CD4-positive, alpha-beta memory T cell (primary cell): ENCODE results near the gene CISD1. TPM values are rescaled to one million over a fixed set of nuclear protein-coding genes. Genes with fewer than 3 reads are reported as not detected.
A peak's percentile ranks its signal among the peaks of the same experiment; 100 is the strongest.

Experiments used
- CTCF ChIA-PET: fragments of 350-600 bp; sonication (Branson Sonifier 250); formaldehyde crosslinking; loops from one replicate; lab custom pipeline; 2021; ENCODE audit warnings: inconsistent platforms; ENCODE audit not compliant: partially characterized antibody; lab: Charles Lee
- POLR2A ChIA-PET: fragments of 350-600 bp; sonication (Branson Sonifier 250); formaldehyde crosslinking; loops from one replicate; lab custom pipeline; 2021; ENCODE audit not compliant: partially characterized antibody; lab: Charles Lee
- DNase-seq, 5 donors: peaks; one replicate each; pipeline versions ENCODE4 v3.0.0 to v3.0.0-alpha.2; 2020 to 2022; ENCODE audit warnings: mixed read lengths in 1 of 5
- H3K27ac ChIP-seq: one replicate; pipeline ENCODE4 v1.7.0; 2013; ENCODE audit warnings: low read depth, low read length
- H3K27me3 ChIP-seq: 2 replicates; pipeline ENCODE4 v1.7.0; 2013; ENCODE audit warnings: mild to moderate bottlenecking, low read length, moderate library complexity; ENCODE audit not compliant: insufficient read depth
- H3K36me3 ChIP-seq: 2 replicates; pipeline ENCODE4 v1.7.0; 2013; ENCODE audit warnings: mild to moderate bottlenecking, low read length, moderate library complexity; ENCODE audit not compliant: insufficient read depth
- H3K4me1 ChIP-seq: 2 replicates; pipeline ENCODE4 v1.7.0; 2013; ENCODE audit warnings: mild to moderate bottlenecking, low read length, moderate library complexity; ENCODE audit not compliant: insufficient read depth
- H3K4me3 ChIP-seq, 2 donors: one replicate each; pipeline ENCODE4 v1.7.0; 2013; ENCODE audit warnings: low read length in 2 of 2, mild to moderate bottlenecking in 1 of 2
- H3K9me3 ChIP-seq, 2 donors: one replicate each; pipeline ENCODE4 v1.7.0; 2013; ENCODE audit warnings: low read length in 2 of 2, control low read depth in 1 of 2; ENCODE audit not compliant: control insufficient read depth in 1 of 2
- H3K27ac Mint-ChIP-seq, 7 donors: one replicate each; pipeline ENCODE4 v1.8.0; 2020 to 2021; ENCODE audit warnings: mixed read lengths in 7 of 7, mild to moderate bottlenecking in 6 of 7, inconsistent platforms in 3 of 7, moderate library complexity in 3 of 7
- H3K27me3 Mint-ChIP-seq, 2 donors: one replicate each; pipeline ENCODE4 v1.8.0; 2020 to 2021; ENCODE audit warnings: mixed read lengths in 2 of 2
- H3K36me3 Mint-ChIP-seq, 2 donors: one replicate each; pipeline ENCODE4 v1.8.0; 2020 to 2021; ENCODE audit warnings: mixed read lengths in 2 of 2, inconsistent platforms in 1 of 2, mild to moderate bottlenecking in 1 of 2
- H3K4me1 Mint-ChIP-seq, 4 donors: one replicate each; pipeline ENCODE4 v1.8.0; 2020 to 2021; ENCODE audit warnings: mixed read lengths in 4 of 4, mild to moderate bottlenecking in 1 of 4
- H3K4me3 Mint-ChIP-seq, 8 donors: one replicate each; pipeline ENCODE4 v1.8.0; 2020 to 2021; ENCODE audit warnings: mixed read lengths in 8 of 8, mild to moderate bottlenecking in 7 of 8, moderate library complexity in 6 of 8, inconsistent platforms in 3 of 8
- H3K9me3 Mint-ChIP-seq, 8 donors: one replicate each; pipeline ENCODE4 v1.8.0; 2020 to 2021; ENCODE audit warnings: mixed read lengths in 8 of 8, mild to moderate bottlenecking in 5 of 8, inconsistent platforms in 3 of 8, moderate library complexity in 1 of 8
- intact Hi-C: fragments of 100-400 bp; cut with micrococcal nuclease; formaldehyde crosslinking; loops from one replicate; pipeline ENCODE4 v1.15.1; 2023
- polyA plus RNA-seq, 2 donors: library from polyadenylated mRNA; unstranded; fragments of 300-500 nt; fragmentation: Illumina TruSeq; gene quantifications; one replicate each; pipeline ENCODE4 v1.2.3, GENCODE V29; 2021
- total RNA-seq, 2 experiments: library from RNA; stranded (reverse); gene quantifications; one replicate each; pipeline ENCODE4 v1.2.3, GENCODE V29; 2021

CISD1 gene
- total and polyA plus RNA-seq, 4 experiments from 2014 or later = 13.7 to 61.1 (median 32.3) TPM

- Mint-ChIP-seq H3K4me3 (no peak overlapping the region), H3K9me3 (no peaks in the 10 kb centered on the region)
- intact Hi-C loops = no loop called here
Measured at GRCh38 chr10:58320351-58321049, 51.5 kb downstream of the CISD1 start.

DNA sequence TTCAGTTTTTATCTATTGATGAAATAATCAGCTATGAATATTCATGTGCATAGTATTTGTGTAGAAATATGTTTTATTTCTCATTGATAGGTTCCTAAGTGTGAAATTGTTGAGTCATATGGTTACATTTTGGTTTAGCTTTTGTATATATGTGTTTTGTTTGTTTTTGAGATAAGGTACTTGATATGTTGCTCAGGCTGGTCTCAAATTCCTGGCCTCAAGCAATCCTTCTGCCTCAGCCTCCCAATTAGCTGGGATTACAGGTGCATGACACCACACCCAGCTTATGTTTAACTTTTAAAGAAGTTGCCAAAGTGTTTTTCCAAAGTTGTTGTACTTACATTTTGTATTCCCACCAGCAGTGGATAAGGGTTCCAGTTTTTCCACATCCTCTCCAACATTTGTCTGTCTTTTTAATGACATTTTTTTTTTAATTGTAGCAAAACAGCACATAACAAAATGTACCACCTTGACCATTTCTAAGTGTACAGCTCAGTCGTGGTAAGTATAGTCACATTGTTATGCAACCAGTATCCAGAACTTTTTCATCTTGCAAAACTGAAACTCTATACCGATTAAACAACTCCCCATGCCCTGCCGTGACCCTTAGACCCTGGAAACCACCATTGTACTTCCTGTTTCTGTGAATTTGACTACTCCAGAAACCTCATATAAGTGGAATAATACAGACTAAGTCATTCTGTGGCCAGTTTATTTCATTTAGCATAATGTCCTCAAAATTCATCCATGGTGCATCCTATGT, 53.3 kb downstream of the CISD1 start:
- POLR2A ChIA-PET = interaction anchor here (1.0 kb wide), 1 partner anchor 13 kb away, joined by 3 read pairs; no protein-coding TSS in a partner anchor
- no peak for DNase-seq
- Histone ChIP-seq H3K27me3 (no peaks in the 10 kb centered on the region), H3K4me3 (no peak overlapping the region), H3K9me3 (no peaks in the 10 kb centered on the region), H3K4me1 (peaks cover 8% of the 10 kb centered on the region), H3K27ac (no peak overlapping the region), H3K36me3 (no peaks in the 10 kb centered on the region)
- CTCF ChIA-PET = interaction anchor here (1.2 kb wide), 1 partner anchor 22 kb away, joined by 6 read pairs; no protein-coding TSS in a partner anchor
- Mint-ChIP-seq H3K4me1 (peaks cover 6 to 10% (median 8%) of the 10 kb centered on the region in 4 donors), H3K27me3 (peaks cover under 1 to 3% of the 10 kb centered on the region in 2 donors), H3K4me3 (peak overlapping the region in 2 of 8 donors; percentile 20), H3K27ac (peak overlapping the region in 1 of 7 donors; percentile 1), H3K36me3 (peaks cover 0 to 3% of the 10 kb centered on the region in 2 donors), H3K9me3 (no peaks in the 10 kb centered on the region)
- intact Hi-C loops = no loop called here

More at GRCh38 chr10:58320351-58321049, 51.5 kb downstream of the CISD1 start:
- no peak for DNase-seq
- ChIA-PET CTCF (no interaction called here), POLR2A (no interaction called here)
- Histone ChIP-seq H3K36me3 (no peaks in the 10 kb centered on the region), H3K4me1 (peaks cover 8% of the 10 kb centered on the region), H3K4me3 (no peak overlapping the region), H3K27ac (no peak overlapping the region), H3K9me3 (no peaks in the 10 kb centered on the region), H3K27me3 (no peaks in the 10 kb centered on the region)
- H3K27me3 Mint-ChIP-seq = peaks cover 0 to under 1% of the 10 kb centered on the region in 2 donors
- H3K4me1 Mint-ChIP-seq = peaks cover 6 to 10% (median 8%) of the 10 kb centered on the region in 4 donors
- no peaks in the 10 kb centered on the region for H3K36me3 Mint-ChIP-seq
- no peak overlapping the region for H3K27ac Mint-ChIP-seq

DNA sequence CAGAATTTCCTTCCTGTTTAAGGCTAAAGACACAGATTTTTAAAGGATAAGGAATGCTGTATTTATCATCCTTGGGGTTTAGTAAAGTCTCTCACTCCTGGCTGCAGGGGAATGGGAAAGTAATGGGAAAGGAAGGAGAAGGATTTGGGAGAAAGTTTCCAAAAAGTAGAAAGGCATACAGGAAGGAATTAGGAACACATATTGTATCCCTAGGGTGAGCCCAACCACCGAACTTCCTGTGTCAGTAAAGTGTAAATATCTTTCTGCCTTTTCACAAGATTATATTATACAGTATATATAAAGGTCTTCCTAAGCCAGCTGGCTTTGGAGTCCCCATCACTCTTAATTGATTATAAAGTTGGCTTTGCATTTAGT, 53.9 kb downstream of the CISD1 start:
- intact Hi-C loops = no loop called here
- Histone ChIP-seq H3K4me1 (peaks cover 8% of the 10 kb centered on the region), H3K27ac (no peak overlapping the region), H3K4me3 (no peak overlapping the region), H3K9me3 (no peaks in the 10 kb centered on the region), H3K27me3 (no peaks in the 10 kb centered on the region), H3K36me3 (no peaks in the 10 kb centered on the region)
- Mint-ChIP-seq H3K4me3 (peak overlapping the region in 2 of 8 donors; percentile 20), H3K27me3 (peaks cover 3 to 5% of the 10 kb centered on the region in 2 donors), H3K4me1 (peaks cover 6 to 10% (median 8%) of the 10 kb centered on the region in 4 donors), H3K36me3 (peaks cover 0 to 3% of the 10 kb centered on the region in 2 donors), H3K9me3 (no peaks in the 10 kb centered on the region), H3K27ac (peak overlapping the region in 1 of 7 donors; percentile 1)
- POLR2A ChIA-PET = interaction anchor here (1.0 kb wide), 1 partner anchor 13 kb away, joined by 3 read pairs; no protein-coding TSS in a partner anchor
- no peak for DNase-seq
- CTCF ChIA-PET = no interaction called here

DNA sequence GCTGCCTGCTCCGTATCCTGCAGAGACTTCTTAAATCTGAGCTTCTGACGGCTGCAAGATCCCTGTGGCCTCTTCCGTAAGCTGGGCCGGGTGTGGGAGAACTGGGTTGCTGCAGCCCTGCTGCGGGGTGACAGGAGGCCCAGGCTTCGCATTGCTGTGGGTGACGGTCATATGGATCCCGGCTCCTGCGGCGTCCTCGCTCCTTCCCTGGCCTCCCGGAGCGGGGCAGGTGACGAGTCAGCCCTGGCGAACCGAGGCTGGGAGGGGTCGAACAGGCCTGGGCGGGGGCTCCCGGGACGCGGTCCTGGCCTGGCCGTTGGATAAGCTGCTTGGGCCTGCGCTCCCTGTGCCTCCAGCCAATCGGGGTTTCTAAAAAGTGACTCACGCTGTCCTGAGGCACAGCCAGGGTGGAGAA, 58.0 kb downstream of the CISD1 start:
- Mint-ChIP-seq H3K4me3 (no peak overlapping the region), H3K36me3 (peaks cover 0 to 3% of the 10 kb centered on the region in 2 donors), H3K4me1 (peaks cover 6 to 10% (median 8%) of the 10 kb centered on the region in 4 donors), H3K9me3 (no peaks in the 10 kb centered on the region), H3K27ac (no peak overlapping the region), H3K27me3 (peaks cover 6 to 8% of the 10 kb centered on the region in 2 donors)
- H3K36me3 ChIP-seq = no peaks in the 10 kb centered on the region
- H3K27me3 ChIP-seq = no peaks in the 10 kb centered on the region
- H3K27ac ChIP-seq = no peak overlapping the region
- H3K9me3 ChIP-seq = no peaks in the 10 kb centered on the region
- peaks cover 8% of the 10 kb centered on the region for H3K4me1 ChIP-seq
- ChIA-PET POLR2A (interaction anchor here (0.6 kb wide), 1 partner anchor 50 kb away, joined by 4 read pairs; no protein-coding TSS in a partner anchor), CTCF (interaction anchor here (1.3 kb wide), 1 partner anchor 26 kb away, joined by 3 read pairs; no protein-coding TSS in a partner anchor)
- H3K4me3 ChIP-seq = no peak overlapping the region
- no peak for DNase-seq
- intact Hi-C loops = no loop called here

DNA sequence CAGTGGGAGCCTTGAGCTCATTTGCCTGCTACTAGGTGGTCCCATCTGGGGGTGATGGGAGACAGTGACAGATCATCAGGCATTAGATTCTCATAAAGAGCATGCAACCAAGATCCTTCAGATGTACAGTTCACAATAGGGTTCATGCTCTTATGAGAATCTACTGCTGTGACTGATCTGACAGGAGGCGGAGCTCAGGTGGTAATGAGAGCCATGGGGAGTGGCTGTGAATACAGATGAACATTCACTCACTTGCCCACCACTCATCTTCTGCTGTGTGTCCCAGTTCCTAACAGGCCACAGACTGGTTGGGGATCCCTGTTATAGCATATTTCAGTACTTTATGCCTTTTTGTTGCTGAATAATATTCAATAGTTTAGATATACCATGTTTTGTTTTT, 59.3 kb downstream of the CISD1 start:
- Mint-ChIP-seq H3K27me3 (peaks cover 6 to 8% of the 10 kb centered on the region in 2 donors), H3K4me3 (no peak overlapping the region), H3K27ac (no peak overlapping the region), H3K4me1 (no peaks in the 10 kb centered on the region), H3K9me3 (peaks cover 0 to 1% (median 0%) of the 10 kb centered on the region in 8 donors), H3K36me3 (peaks cover 0 to 3% of the 10 kb centered on the region in 2 donors)
- ChIA-PET POLR2A (no interaction called here), CTCF (no interaction called here)
- DNase-seq = no peak
- H3K4me1 ChIP-seq = no peaks in the 10 kb centered on the region
- intact Hi-C loops = no loop called here
- no peak overlapping the region for H3K27ac ChIP-seq
- H3K4me3 ChIP-seq = no peak overlapping the region
- no peaks in the 10 kb centered on the region for H3K36me3 ChIP-seq
- no peaks in the 10 kb centered on the region for H3K27me3 ChIP-seq
- no peaks in the 10 kb centered on the region for H3K9me3 ChIP-seq

DNA sequence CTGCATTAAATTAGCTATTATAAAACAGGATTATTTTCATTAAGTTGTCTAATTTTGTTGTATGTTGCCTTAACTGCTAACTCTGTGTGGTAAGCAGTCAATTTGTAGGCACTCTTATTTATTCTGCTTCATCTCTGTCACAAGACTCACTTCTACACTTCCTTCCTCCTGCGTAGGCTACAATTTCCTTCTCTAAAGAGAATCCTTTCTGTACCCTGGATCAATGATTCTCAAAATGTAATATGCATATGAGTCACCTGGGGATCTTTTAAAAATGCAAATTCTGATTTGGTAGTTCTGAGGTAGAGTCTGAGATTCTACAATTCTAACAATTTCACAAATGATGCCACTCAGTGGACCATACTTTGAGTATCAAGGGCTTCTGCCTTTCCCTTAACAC, 61.5 kb downstream of the CISD1 start:
- H3K9me3 ChIP-seq = no peaks in the 10 kb centered on the region
- CTCF ChIA-PET = no interaction called here
- POLR2A ChIA-PET = interaction anchor here (1.4 kb wide), 1 partner anchor 62 kb away, joined by 3 read pairs; the partner anchor contains the start of gene CISD1
- no peak overlapping the region for H3K4me3 ChIP-seq
- no peaks in the 10 kb centered on the region for H3K36me3 ChIP-seq
- Mint-ChIP-seq H3K27me3 (peaks cover 6 to 8% of the 10 kb centered on the region in 2 donors), H3K27ac (no peak overlapping the region), H3K36me3 (peaks cover under 1 to 3% of the 10 kb centered on the region in 2 donors), H3K9me3 (peaks cover 0 to 1% (median 0%) of the 10 kb centered on the region in 8 donors), H3K4me1 (peaks cover 4 to 8% (median 7%) of the 10 kb centered on the region in 4 donors), H3K4me3 (no peak overlapping the region)
- peaks cover 4% of the 10 kb centered on the region for H3K4me1 ChIP-seq
- H3K27me3 ChIP-seq = no peaks in the 10 kb centered on the region
- intact Hi-C loops = no loop called here
- DNase-seq = no peak
- no peak overlapping the region for H3K27ac ChIP-seq

GRCh38 chr10:58331646-58332045, 62.7 kb downstream of the CISD1 start:
- H3K27me3 Mint-ChIP-seq = peaks cover 4 to 6% of the 10 kb centered on the region in 2 donors
- H3K27ac ChIP-seq = no peak overlapping the region
- peaks cover 16% of the 10 kb centered on the region for H3K4me1 ChIP-seq
- no peaks in the 10 kb centered on the region for H3K27me3 ChIP-seq
- peaks cover 14 to 20% (median 17%) of the 10 kb centered on the region in 4 donors for H3K4me1 Mint-ChIP-seq
- no peak overlapping the region for H3K27ac Mint-ChIP-seq
- DNase-seq = no peak
- H3K9me3 Mint-ChIP-seq = peaks cover 0 to 1% (median 0%) of the 10 kb centered on the region in 8 donors
- intact Hi-C loops = no loop called here
- H3K9me3 ChIP-seq = no peaks in the 10 kb centered on the region
- peaks cover under 1 to 4% of the 10 kb centered on the region in 2 donors for H3K36me3 Mint-ChIP-seq
- ChIA-PET POLR2A (interaction anchor here (1.4 kb wide), 1 partner anchor 63 kb away, joined by 3 read pairs; the partner anchor contains the start of gene CISD1), CTCF (no interaction called here)
- H3K4me3 ChIP-seq = no peak overlapping the region
- H3K36me3 ChIP-seq = no peaks in the 10 kb centered on the region
- no peak overlapping the region for H3K4me3 Mint-ChIP-seq
